Right forelimb (tissue), 1 donor: ENCODE results near the gene MLLT6.

Experiments used
- DNase-seq: peaks from one replicate; pipeline ENCODE4 v3.0.0-alpha.2; 2018

MLLT6 gene

GRCh38 chr17:38745545-38745944, 40.5 kb downstream of the MLLT6 start:
- no peak for DNase-seq

DNA sequence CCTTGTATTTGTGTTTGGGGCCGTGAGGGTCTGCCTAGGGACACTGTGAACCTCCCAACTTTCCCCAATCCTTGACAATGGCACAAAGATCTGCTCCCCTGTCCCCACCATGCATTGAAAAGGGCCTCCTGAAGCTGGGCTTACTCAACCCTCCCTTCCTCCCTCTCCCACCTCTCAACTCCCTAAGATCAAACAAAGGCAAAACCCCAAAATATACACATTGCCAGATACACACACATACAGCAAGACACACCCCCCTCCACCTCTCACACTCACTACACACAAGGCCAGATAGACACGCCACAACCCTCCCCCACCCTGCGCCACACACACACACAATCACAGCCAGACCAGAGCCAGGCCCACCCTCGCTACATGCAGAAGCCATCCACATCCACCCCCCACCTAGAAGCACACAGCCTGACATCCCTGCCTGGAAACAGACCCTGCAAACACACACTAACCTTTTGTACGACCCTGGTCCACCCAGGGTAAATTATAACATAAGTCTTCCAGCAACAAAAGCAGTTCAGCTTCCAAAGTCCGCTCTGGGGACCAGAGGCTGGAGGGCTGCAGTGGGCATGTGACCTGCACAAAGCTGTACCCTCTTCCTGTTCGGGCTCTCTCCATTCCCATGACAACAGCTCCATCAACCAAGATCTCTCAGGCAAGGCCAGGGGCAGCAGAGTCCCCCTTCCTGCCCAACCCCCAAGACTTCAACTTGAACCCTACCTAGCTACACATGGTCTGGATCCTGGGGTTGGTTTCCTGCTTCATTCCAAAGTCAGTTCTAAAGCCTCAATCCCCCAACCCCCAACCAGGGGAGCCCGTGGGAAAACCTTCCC, 41.2 kb downstream of the MLLT6 start:
- DNase-seq, result no peak

GRCh38 chr17:38746849-38747462, 41.9 kb downstream of the MLLT6 start:
- no peak for DNase-seq

DNA sequence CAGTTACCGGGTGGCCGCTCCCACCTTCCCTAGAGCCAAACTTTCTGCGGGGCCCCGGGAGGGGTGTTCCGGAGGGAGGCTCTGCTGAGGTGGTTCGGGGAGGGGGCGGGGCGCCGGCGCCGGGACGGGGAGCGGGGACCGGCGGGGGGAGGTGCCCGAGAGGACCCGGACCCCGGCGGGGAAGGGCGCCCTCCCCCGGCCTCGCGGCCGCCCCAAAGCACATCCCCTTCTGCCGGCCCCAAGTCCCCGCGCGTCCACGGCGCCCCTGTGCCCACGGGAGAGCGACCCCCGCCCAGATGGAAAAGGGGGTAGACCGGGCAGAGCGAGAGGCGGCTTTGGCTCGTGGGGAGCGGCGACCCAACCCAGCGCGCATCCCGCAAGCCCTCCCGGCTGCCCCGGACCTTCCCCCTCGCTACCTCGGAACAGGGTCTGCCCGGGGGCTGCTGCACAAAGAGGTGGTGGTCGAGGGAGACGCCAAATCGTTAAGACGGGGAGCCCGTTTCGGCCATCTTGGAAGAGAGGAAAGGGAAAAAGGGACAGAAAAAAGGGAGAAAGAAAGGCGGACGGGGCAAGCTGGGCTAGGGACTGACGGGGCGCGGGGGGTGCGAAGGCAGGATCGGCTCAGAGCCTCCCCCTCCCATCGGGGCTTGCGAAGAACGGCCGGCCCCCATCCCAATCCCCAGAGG, 42.5 kb downstream of the MLLT6 start:
- peak; percentile 76 for DNase-seq

- DNase-seq, result peak; percentile 94
Observed at GRCh38 chr17:38748149-38748891, 43.2 kb downstream of the MLLT6 start, which contains the start of gene PCGF2. Gene PCGF2, minus strand, starts transcription at chr17:38748336. Its CDS starts 7,934 bp downstream, at chr17:38740402.

GRCh38 chr17:38748892-38749222, 43.8 kb downstream of the MLLT6 start:
- no peak for DNase-seq

DNA sequence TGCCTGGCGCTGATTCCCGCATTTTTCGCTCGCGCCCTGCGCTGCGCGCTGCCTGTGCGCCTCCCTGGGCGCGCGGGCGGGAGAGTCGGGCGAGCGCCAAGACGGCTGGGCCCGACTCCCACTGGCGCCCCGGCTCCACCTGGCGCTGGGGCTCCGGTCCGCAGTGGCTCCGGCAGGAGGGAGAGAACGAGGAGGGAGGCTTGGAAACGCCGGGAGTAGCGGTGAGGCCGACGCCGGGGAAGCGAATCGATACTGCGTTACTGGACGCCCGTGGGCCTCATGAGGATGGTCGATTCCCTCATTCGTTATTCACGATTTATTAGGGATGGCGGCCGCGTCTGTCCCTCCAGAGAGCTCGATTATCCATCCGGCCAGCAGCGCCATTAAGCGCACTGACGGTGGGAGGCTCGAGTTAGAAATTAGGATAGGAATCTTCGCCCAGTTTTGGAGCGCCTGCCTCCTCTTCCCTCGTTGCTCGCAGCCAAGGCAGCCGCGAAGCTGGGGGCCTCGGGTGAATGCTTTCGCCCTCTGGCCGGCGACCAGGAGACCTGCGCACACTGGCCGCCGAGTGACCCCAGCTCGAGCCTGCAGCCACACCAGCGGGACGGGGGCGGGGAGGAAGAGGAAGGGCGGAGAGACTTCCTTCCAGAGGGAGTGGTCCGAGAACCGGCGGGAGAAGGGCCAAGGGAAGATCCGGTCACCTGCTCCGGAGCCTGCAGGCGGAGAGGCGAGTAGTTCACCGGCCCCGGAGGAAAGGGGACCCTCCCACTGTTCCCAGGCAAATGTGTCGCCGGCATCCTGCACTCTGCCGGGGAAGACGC, 44.4 kb downstream of the MLLT6 start:
- DNase-seq, result peak; percentile 88

- no peak for DNase-seq
Observed at GRCh38 chr17:38750044-38750311, 44.9 kb downstream of the MLLT6 start.

DNA sequence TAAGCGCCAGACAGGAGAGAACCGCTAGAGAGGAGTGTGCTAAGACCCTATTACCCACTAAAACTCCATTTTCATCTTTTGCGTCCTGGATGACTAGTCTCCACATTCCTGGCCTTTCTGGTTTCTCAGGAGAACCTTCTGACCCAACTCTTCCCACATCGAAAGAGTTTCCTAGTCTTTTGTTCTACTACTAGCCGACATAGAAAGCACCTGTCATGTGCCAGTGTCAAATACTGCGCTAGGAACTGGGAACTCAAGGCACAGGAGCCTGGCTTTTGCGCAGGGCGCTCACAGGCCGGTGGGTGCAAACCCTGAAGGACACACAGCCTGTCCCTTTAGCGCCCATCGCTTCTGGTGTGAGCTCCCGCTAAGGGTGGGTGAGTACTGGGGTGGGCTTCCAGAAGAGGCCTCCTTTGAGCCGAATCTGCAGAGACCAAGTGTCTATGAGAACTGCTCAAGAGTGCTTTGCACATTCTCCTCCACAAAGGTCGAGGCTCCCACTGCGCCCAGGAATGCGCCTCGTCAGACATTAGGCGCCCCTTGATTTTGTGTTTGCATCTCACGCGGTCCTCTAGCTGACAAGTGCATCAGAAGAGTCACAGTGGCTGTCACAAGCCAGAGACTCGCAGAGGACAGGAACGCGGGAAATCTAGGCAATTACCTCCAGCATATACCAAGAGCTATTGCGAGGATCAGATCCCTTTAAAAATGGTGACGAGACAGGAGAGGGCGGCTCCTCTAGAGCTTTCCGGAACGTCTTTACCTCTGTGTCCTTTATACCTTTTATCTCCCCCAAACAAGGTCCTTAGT, 45.4 kb downstream of the MLLT6 start:
- no peak for DNase-seq

DNA sequence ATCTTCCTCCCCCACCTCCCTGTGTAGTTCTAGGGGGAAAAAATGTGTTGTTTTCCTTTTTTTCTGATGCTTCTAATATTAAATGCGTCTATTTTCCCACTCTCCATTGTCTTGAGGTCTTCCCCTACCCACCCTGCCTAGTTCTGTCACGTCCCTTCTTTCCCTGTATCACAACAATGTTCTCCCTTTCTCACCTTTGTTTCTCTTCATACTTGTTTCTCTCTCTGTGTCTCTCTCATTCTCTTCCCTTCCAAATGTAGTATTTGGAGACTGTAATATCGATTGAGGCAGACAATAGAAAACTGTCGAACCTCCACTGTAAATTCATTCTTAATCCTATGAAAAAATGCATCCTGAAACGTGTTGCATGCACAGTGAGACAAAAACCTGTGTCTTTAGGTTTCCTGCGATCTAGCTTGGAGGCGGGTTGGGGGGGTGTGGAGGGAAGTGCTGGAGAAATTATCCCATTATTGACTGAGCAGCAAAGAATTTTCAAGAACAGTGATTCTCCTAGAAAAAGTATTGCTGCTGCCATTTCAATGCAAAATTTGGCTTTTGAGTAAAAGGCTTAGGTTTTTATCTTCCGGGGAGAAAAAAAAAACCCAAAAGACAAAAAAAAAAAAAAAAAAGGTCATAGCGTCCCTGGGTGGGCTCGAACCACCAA, 46.2 kb downstream of the MLLT6 start:
- DNase-seq, result no peak

GRCh38 chr17:38751808-38752307, 46.8 kb downstream of the MLLT6 start:
- peak; percentile 94 for DNase-seq

GRCh38 chr17:38752308-38753070, 47.4 kb downstream of the MLLT6 start, which contains the start of gene PSMB3:
Gene PSMB3, plus strand, starts transcription at chr17:38752741. Its CDS starts 86 bp downstream, at chr17:38752827.
- DNase-seq, result peak; percentile 96

GRCh38 chr17:38753071-38753506, 48.0 kb downstream of the MLLT6 start:
- DNase-seq, result no peak

DNA sequence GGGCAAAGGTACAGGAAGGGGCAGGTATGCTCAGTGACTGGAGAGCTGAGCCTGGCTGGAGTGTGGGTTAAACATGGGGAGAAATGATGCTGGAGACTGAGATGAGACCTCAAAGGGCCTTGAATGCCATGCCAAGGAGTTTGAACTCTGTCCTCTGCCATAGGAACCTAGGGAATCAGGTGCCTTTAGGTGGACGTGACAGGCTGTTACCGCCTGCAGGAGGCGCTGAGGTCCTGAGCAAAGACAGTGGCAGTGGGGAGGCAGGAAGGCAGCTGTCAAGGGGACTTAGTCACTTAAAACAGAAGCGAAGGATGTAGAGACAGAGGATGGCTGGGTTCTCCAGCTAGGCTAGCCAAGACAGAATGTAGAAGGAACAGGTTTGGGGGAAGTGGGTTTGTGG, 56.5 kb downstream of the MLLT6 start:
- no peak for DNase-seq

GRCh38 chr17:38762231-38762630, 57.2 kb downstream of the MLLT6 start:
- DNase-seq, result no peak

GRCh38 chr17:38766341-38766740, 61.3 kb downstream of the MLLT6 start:
- DNase-seq, result no peak

DNA sequence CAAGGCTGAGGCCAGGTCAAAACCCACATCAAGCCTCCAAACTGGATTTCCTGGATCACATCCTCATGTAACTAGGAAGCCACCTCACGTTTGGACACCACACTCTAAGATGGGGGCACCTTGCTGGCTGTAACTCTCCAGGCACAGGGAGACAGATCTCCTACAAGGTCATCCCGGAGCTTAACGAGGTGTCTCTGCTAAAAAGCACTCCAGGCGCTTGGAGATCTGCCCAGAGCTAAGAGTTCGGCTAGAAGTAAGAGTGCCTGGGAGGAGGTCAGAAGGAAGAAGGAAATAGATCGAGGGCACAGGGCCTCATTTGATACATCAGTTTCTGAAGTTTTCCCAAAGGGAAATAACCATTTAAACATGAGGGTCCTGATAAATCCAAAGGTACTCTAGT, 63.3 kb downstream of the MLLT6 start:
- no peak for DNase-seq

- no peak for DNase-seq
Observed at GRCh38 chr17:38773258-38773657, 68.2 kb downstream of the MLLT6 start.

DNA sequence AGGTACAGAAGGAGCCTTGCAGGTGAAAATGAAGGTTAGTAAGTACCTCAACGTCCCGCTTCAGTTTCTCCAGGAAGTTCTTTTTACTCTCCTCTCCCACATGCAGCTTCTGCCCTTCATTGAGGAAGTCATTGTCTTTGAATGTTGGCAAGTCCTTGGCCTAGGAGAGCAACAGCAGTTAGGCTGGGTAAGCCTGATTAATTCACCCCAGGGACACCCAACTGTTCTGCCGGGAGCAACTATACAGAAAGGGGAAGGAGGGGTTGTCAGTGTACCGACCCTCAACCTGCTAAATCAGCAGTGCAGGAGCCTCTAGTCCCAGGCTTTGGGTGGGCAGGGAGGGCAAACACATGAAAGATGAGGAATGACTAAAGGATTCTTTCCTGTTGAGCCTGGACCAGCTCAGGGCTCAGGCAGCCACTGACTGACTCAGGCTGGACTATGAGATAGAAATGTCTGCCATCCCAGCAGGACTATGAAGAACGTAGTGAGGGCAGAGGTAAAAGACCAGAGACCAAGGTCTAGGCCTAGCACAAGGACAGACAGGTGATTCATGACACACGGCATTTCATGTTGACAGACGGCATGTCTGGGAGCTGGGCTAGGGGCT, 72.7 kb downstream of the MLLT6 start:
- no peak for DNase-seq
